ENCODE data around the gene TRAM2. TPM values are rescaled to one million over a fixed set of nuclear protein-coding genes. Genes with fewer than 3 reads are reported as not detected.
A peak's percentile ranks its signal among the peaks of the same experiment; 100 is the strongest.

The TRAM2 gene
- total and polyA plus RNA-seq, 10 of the 15 experiments (the other 5 are each of a cell fraction or from before 2014, with no cell fraction given) = 2.5 to 15.0 (median 11.0) TPM

DNA sequence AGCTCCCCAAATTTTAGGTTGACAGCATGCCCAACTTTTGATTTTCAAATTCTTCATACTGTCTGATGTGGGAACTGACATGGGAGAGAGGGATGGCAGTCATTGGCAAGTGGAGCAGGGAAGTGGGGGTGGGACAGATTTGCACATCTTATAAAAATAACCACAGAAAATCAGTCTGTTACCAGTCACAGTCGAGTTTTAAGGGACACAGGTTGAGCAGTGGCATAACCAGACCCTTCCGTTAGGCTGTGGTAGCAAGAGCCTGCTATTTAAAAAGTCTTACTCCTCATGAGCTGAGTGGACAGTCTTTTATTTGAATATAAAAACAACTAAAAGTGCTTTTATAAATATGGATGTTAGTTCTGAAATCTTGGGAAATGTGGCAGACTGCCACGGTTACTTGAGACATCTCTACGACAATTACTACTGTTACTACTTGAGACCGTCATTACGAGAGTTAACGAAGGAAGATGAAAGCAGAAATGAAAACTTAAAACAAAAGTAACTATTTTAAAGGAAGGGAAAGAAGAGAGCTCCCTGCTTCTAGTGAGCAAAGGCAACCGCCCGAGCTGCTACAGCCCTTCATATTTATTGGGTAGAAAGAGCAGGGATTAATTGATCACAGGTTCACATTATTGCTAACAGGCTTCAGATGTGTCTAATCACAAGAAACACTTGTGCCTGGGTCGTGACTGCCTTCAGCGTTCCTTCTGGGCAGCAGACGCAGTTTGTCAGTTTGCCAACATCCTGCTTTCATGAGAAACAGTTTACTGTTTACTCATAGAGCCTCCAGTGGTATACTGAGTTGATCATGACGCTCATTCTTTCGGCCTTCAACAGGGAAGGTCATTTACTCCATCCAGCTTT is 85.4 kb downstream of the TRAM2 start:
- Histone ChIP-seq H3K27me3 (replicated peaks in 1 of 2; ENCODE audit: control insufficient read depth in 2 of 2, insufficient read depth in 2 of 2, low read length in 1 of 2) (no peaks in the 10 kb centered on the region), H3K4me2 (ENCODE audit: control insufficient read depth, insufficient read depth) (peak overlapping the region; percentile 87), H2AFZ (ENCODE audit: control insufficient read depth, low read depth, low read length) (peak overlapping the region; percentile 45), H3K4me1 (ENCODE audit: control insufficient read depth, insufficient read depth, low read length) (peaks cover 56% of the 10 kb centered on the region), H3K9ac (ENCODE audit: control insufficient read depth, insufficient read depth, low read length) (peak overlapping the region; percentile 59), H3K27ac (ENCODE audit: control insufficient read depth, insufficient read depth) (peak overlapping the region; percentile 89), H3K9me3 (replicated peaks; ENCODE audit: control insufficient read depth, insufficient read depth, low read length) (no peaks in the 10 kb centered on the region; the same call in 1 of the 3 replicates), H4K20me1 (ENCODE audit: control insufficient read depth, insufficient read depth) (no peaks in the 10 kb centered on the region), H3K36me3 (ENCODE audit: control insufficient read depth in 2 of 2, insufficient read depth in 2 of 2, low read length in 1 of 2) (no peaks in the 10 kb centered on the region), H3K79me2 (ENCODE audit: control insufficient read depth, insufficient read depth, low read length) (no peaks in the 10 kb centered on the region), H3K4me3 (peak overlapping the region; percentile 50; the same call in 1 of the 2 replicates)
- ChIA-PET POLR2A (interaction anchor here (0.7 to 5.8 kb wide), 4 partner anchors 7 to 185 kb away, joined by 3 to 35 read pairs (median 6); partner anchors contain the start of gene EFHC1), CTCF (interaction anchor here (0.6 to 10.3 kb wide), 5 partner anchors 70 to 293 kb away, joined by 4 to 83 read pairs (median 5); partner anchors contain the start of gene EFHC1), SMC1A (ENCODE audit: uncharacterized antibody, unreplicated experiment) (interaction anchor here (0.8 to 14.8 kb wide), 8 partner anchors 9 to 206 kb away, joined by 3 to 249 read pairs (median 3); partner anchors contain the start of gene EFHC1), RAD21 (ENCODE audit: unreplicated experiment) (interaction anchor here (1.2 to 11.6 kb wide), 3 partner anchors 45 to 172 kb away, joined by 3 to 124 read pairs (median 12); partner anchors contain the start of gene EFHC1)
- intact Hi-C loops (cut with micrococcal nuclease; ENCODE audit: unreplicated experiment) (no loop called here), in situ Hi-C loops (cut with MboI) (loop anchor here (5.0 kb wide), 1 partner anchor 171 kb away; no protein-coding TSS in a partner anchor)
- peak; percentile 74 for ATAC-seq
- no peak for FAIRE-seq
- no TSS peak for BruUV-seq (replicated peaks)
- under 1% methylated on average over 14 of the region's 14 CpGs for WGBS (ENCODE audit: insufficient coverage, insufficient replicate concordance, low lambda C conversion rate, missing lambda C conversion rate)
- peak; percentile 58 for DNase-seq (ENCODE audit: low read depth, low spot score)
- TF ChIP-seq SMC3 (IDR thresholded peaks at IDR 0.05; ENCODE audit: borderline replicate concordance, low read length) (no peak), GATAD2B (conservative IDR thresholded peaks at IDR 0.05; ENCODE audit: low read depth) (0 out of 2 replicates have a peak, but pooled peaks have one; percentile 40), EED (IDR thresholded peaks at IDR 0.05; ENCODE audit: low read depth) (peak; percentile 33), RAD51 (IDR thresholded peaks at IDR 0.05) (no peak), ELK1 (IDR thresholded peaks at IDR 0.05; ENCODE audit: low read depth, low read length) (no peak), HDAC6 (IDR thresholded peaks at IDR 0.05; ENCODE audit: unreplicated experiment) (no peak), NBN (IDR thresholded peaks at IDR 0.05) (0 out of 2 replicates have a peak, but pooled peaks have one; percentile 37), TBL1XR1 (IDR thresholded peaks at IDR 0.05; ENCODE audit: low read depth, low read length) (no peak), BHLHE40 (IDR thresholded peaks at IDR 0.05; ENCODE audit: borderline replicate concordance in 1 of 2, low read depth in 2 of 2, low read length in 1 of 2) (no peak), CREM (IDR thresholded peaks at IDR 0.05; ENCODE audit: low read depth) (peak; percentile 6; the same call in 1 of the 2 replicates), TCF7 (IDR thresholded peaks at IDR 0.05; ENCODE audit: borderline replicate concordance) (peak; percentile 40; the same call in 1 of the 2 replicates), PAX5 (IDR thresholded peaks at IDR 0.05; ENCODE audit: borderline replicate concordance, low read depth, low read length) (no peak), NFIC (IDR thresholded peaks at IDR 0.05; ENCODE audit: low read depth, low read length) (peak; percentile 54; the same call in 1 of the 2 replicates), IRF3 (IDR thresholded peaks at IDR 0.05) (no peak), SMAD1 (IDR thresholded peaks at IDR 0.05; ENCODE audit: low read depth, partially characterized antibody) (no peak), STAT1 (conservative IDR thresholded peaks at IDR 0.05) (no peak), MTA3 (IDR thresholded peaks at IDR 0.05; ENCODE audit: borderline replicate concordance, low read length) (0 out of 2 replicates have a peak, but pooled peaks have one; percentile 68)
- TF ChIP-seq, protein P1, sequence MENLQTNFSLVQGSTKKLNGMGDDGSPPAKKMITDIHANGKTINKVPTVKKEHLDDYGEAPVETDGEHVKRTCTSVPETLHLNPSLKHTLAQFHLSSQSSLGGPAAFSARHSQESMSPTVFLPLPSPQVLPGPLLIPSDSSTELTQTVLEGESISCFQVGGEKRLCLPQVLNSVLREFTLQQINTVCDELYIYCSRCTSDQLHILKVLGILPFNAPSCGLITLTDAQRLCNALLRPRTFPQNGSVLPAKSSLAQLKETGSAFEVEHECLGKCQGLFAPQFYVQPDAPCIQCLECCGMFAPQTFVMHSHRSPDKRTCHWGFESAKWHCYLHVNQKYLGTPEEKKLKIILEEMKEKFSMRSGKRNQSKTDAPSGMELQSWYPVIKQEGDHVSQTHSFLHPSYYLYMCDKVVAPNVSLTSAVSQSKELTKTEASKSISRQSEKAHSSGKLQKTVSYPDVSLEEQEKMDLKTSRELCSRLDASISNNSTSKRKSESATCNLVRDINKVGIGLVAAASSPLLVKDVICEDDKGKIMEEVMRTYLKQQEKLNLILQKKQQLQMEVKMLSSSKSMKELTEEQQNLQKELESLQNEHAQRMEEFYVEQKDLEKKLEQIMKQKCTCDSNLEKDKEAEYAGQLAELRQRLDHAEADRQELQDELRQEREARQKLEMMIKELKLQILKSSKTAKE (IDR thresholded peaks at IDR 0.05; ENCODE audit: low read depth, poor library complexity, severe bottlenecking) = no peak
